ENCODE measurements around the gene CDK14.

The CDK14 gene

DNA sequence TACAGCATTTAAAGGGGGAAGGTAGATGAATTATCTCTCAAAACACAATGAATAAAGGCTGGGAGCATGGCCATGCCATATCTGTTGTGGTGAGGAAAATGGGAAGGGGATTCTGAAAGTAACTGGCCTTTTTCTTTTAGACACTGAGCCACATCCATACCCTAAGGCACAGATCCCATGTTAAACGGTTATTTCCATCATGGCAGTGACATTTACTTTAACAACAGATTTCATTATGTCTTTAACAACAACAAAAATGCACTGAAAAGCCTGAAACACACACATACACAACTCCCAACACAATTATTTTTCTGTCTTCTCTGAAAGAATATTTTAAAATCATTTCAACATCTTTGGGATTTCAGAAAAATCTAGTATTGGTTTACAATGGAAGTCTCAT, 492.0 kb downstream of the CDK14 start:
- H3K9ac ChIP-seq (ENCODE audit: low read depth, low read length) = no peak overlapping the region
- no peaks in the 10 kb centered on the region for H3K4me1 ChIP-seq (ENCODE audit: insufficient read depth, low read length)
- no peaks in the 10 kb centered on the region for H3K9me3 ChIP-seq (ENCODE audit: control insufficient read depth, insufficient read depth, low read length)
- no peaks in the 10 kb centered on the region for H3K36me3 ChIP-seq (ENCODE audit: insufficient read depth, low read length)

- no peak overlapping the region for H3K9ac ChIP-seq (ENCODE audit: low read depth, low read length)
- H3K9me3 ChIP-seq (ENCODE audit: control insufficient read depth, insufficient read depth, low read length) = no peaks in the 10 kb centered on the region
- no peaks in the 10 kb centered on the region for H3K36me3 ChIP-seq (ENCODE audit: insufficient read depth, low read length)
- H3K4me1 ChIP-seq (ENCODE audit: insufficient read depth, low read length) = no peaks in the 10 kb centered on the region
Measured at GRCh38 chr7:91088691-91089090, 492.6 kb downstream of the CDK14 start.

DNA sequence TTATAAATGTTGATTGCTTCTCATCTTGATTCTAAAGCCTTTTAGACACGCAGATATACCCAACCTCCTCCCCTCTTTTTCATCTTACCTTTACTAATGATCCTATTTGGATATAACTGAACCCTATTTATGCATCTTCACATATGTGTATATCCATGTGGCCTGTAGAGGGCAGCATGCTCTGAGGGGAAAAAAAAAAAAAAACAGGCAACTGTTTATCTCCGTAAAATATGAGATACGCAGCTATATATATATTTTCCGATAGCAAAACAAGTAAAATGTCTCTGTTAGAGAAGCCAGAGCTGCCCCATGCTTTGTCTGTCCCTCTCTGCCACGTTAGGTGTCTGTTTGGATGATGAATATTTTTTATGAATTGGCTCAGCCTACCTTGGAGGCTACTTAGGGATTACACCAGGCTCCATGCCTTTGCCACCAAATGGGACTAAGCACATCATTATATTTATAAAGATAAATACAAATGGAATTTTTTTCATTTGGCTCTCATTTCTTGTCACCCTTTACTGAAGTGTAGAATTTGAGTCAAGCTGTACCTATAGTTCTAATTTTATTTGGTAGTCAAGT, 493.4 kb downstream of the CDK14 start:
- no peaks in the 10 kb centered on the region for H3K9me3 ChIP-seq (ENCODE audit: control insufficient read depth, insufficient read depth, low read length)
- no peaks in the 10 kb centered on the region for H3K36me3 ChIP-seq (ENCODE audit: insufficient read depth, low read length)
- no peak overlapping the region for H3K9ac ChIP-seq (ENCODE audit: low read depth, low read length)
- no peaks in the 10 kb centered on the region for H3K4me1 ChIP-seq (ENCODE audit: insufficient read depth, low read length)

DNA sequence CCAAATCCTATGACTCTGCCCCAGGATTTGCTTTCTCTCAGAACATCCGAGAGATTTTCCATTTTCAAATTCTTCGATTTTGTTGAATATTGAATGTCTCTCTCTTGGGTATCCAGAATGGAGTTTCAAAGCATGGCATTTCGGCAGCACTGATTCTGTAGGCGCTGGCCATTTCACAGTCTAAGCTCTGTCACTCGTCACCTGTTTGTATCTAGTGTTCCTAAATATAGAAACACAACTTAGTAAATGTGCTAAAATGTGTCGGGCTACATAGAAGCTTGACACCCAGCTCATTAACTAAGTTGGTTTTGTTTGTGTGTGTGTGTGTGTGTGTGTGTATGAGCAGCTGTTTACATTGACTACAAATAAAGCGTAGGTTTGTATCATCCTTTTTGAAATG, 494.6 kb downstream of the CDK14 start:
- Histone ChIP-seq H3K4me1 (ENCODE audit: insufficient read depth, low read length) (no peaks in the 10 kb centered on the region), H3K9ac (ENCODE audit: low read depth, low read length) (no peak overlapping the region), H3K9me3 (ENCODE audit: control insufficient read depth, insufficient read depth, low read length) (no peaks in the 10 kb centered on the region), H3K36me3 (ENCODE audit: insufficient read depth, low read length) (no peaks in the 10 kb centered on the region)

DNA sequence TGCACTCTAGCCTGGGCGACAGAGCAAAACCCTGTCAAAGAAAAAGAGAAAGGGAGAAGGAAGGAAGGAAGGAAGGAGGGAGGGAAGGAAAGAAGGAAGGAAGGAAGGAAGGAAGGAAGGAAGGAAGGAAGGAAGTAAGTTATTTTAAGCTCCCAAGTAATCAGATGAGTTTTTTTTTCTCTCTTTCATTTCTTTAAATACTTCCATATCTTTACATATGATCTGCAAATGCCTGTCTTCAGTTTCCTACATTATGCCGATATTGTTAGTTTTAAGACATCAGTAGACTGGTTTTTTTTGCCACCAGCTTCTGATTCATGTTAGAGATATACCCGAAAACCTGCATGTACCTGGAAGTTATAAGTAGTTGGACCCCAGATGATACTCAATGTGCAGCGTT, 495.5 kb downstream of the CDK14 start:
- no peaks in the 10 kb centered on the region for H3K36me3 ChIP-seq (ENCODE audit: insufficient read depth, low read length)

DNA sequence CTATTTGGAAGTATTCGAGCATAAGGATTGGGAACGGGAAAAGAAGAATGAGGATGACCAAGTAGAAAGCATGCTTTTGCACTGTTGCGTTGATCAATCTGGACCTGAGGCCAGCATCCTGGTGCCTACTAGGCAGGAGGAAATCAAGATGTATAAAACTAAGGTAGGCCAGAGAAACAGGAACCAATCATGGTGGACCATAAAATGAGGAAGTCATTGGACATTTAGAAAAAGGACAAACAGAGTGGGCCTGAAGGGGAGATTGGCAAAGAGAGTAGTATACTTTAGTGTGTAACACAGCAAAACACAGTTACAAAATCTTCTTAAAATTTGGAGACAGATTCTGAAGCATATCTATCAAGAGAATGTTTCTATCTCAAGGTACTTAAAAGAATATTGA, 497.1 kb downstream of the CDK14 start:
- Histone ChIP-seq H3K36me3 (ENCODE audit: insufficient read depth, low read length) (no peaks in the 10 kb centered on the region), H3K9me3 (ENCODE audit: control insufficient read depth, insufficient read depth, low read length) (no peaks in the 10 kb centered on the region), H3K9ac (ENCODE audit: low read depth, low read length) (no peak overlapping the region), H3K4me1 (ENCODE audit: insufficient read depth, low read length) (no peaks in the 10 kb centered on the region)

More for the DNA sequence above, 495.5 kb downstream of the CDK14 start:
- H3K9ac ChIP-seq (ENCODE audit: low read depth, low read length) = no peak overlapping the region
- no peaks in the 10 kb centered on the region for H3K4me1 ChIP-seq (ENCODE audit: insufficient read depth, low read length)
- no peaks in the 10 kb centered on the region for H3K9me3 ChIP-seq (ENCODE audit: control insufficient read depth, insufficient read depth, low read length)

DNA sequence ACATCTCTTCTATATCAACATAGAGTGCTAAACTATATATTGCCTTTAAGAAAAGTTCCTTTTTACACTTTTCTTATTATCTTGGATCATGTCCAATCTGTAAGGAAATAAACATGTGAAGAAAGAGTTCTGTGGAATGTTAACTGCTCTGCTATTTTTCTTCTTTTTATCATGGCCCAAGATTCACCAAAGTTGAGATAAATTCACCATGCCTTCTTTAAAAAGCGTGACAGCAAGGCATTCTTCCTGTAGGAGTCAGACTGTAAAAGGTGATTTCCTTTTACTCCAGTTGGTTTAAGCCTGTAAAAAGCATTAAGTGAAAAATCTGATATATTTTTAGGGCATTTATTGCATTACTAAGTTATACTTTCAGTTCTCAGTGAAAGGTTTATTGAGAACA, 502.4 kb downstream of the CDK14 start:
- no peaks in the 10 kb centered on the region for H3K4me1 ChIP-seq (ENCODE audit: insufficient read depth, low read length)
- H3K9me3 ChIP-seq (ENCODE audit: control insufficient read depth, insufficient read depth, low read length) = no peaks in the 10 kb centered on the region
- no peak overlapping the region for H3K9ac ChIP-seq (ENCODE audit: low read depth, low read length)
- no peaks in the 10 kb centered on the region for H3K36me3 ChIP-seq (ENCODE audit: insufficient read depth, low read length)

DNA sequence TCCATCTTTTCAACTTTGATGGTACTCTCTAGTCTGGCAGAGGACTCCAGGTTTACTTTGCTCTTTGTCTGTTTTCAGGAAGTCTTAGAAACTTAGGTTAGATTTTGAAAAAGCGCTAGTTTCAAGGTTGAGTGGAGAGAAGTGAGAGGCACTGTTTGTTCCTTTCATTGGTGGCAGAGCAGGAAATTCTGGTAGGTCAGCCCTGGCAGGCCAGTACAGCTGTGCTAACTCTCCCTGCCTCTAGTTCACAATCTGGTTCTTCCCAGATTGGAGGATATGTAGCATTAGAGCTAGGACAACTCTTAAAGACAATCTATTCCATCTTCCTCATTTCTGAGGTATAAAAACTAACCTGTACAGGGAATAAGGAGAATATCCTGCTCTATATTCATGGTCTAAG, 507.2 kb downstream of the CDK14 start:
- peaks cover 4% of the 10 kb centered on the region; the same call in 1 of the 2 replicates for H3K36me3 ChIP-seq (ENCODE audit: insufficient read depth, low read length)
- H3K9ac ChIP-seq (ENCODE audit: low read depth, low read length) = no peak overlapping the region
- no peaks in the 10 kb centered on the region for H3K9me3 ChIP-seq (ENCODE audit: control insufficient read depth, insufficient read depth, low read length)
- no peaks in the 10 kb centered on the region for H3K4me1 ChIP-seq (ENCODE audit: insufficient read depth, low read length)

GRCh38 chr7:91107460-91107859, 511.3 kb downstream of the CDK14 start:
- H3K9ac ChIP-seq (ENCODE audit: low read depth, low read length) = no peak overlapping the region
- no peaks in the 10 kb centered on the region for H3K9me3 ChIP-seq (ENCODE audit: control insufficient read depth, insufficient read depth, low read length)
- no peaks in the 10 kb centered on the region for H3K4me1 ChIP-seq (ENCODE audit: insufficient read depth, low read length)
- H3K36me3 ChIP-seq (ENCODE audit: insufficient read depth, low read length) = peaks cover 4% of the 10 kb centered on the region; the same call in 1 of the 2 replicates

DNA sequence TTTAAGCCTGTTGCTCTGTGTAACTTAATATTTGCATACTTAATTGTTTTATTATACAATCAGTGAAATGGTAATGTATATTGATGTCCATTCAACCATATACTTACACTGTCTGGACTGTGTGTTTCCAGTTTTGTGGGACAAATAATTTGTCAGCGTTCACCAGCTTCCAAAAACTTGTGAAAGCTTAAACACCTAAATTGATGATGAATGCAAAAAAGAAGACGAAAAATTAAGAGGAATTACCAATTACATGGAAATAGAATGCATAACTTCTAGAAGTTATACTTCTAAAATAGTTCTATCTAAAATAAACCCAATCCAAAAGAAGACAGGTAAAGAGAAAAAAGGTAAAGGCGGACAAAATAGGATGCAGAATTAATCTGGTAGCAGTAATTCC, 513.1 kb downstream of the CDK14 start:
- H3K36me3 ChIP-seq (ENCODE audit: insufficient read depth, low read length) = peaks cover 4% of the 10 kb centered on the region; the same call in 1 of the 2 replicates
- H3K4me1 ChIP-seq (ENCODE audit: insufficient read depth, low read length) = no peaks in the 10 kb centered on the region
- no peaks in the 10 kb centered on the region for H3K9me3 ChIP-seq (ENCODE audit: control insufficient read depth, insufficient read depth, low read length)
- H3K9ac ChIP-seq (ENCODE audit: low read depth, low read length) = no peak overlapping the region

DNA sequence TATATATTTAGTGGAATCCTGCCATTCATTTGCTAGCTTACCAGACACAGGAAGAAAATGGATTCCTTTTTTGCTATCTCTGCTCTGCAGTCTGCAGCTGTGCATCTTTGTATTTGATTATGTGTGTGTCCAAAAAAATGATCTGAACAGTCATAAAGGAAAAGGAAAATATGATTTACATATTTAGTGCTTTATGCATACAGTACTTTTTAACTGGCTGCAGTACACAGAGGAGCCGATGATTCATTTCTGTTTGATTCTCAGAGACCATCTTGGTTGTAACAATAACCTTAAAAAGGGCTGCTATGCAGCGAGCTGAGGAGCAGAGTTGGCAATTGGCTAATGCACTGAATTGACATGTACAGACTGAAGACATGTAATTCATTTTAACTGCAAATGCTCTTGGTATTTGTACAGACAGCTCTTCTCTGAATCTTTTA, 516.8 kb downstream of the CDK14 start:
- H3K9ac ChIP-seq (ENCODE audit: low read depth, low read length) = no peak overlapping the region
- no peaks in the 10 kb centered on the region for H3K4me1 ChIP-seq (ENCODE audit: insufficient read depth, low read length)
- no peaks in the 10 kb centered on the region for H3K36me3 ChIP-seq (ENCODE audit: insufficient read depth, low read length)
- H3K9me3 ChIP-seq (ENCODE audit: control insufficient read depth, insufficient read depth, low read length) = no peaks in the 10 kb centered on the region

- no peaks in the 10 kb centered on the region for H3K36me3 ChIP-seq (ENCODE audit: insufficient read depth, low read length)
- H3K9ac ChIP-seq (ENCODE audit: low read depth, low read length) = no peak overlapping the region
- H3K9me3 ChIP-seq (ENCODE audit: control insufficient read depth, insufficient read depth, low read length) = no peaks in the 10 kb centered on the region
- H3K4me1 ChIP-seq (ENCODE audit: insufficient read depth, low read length) = no peaks in the 10 kb centered on the region
Measured at GRCh38 chr7:91114232-91114631, 518.1 kb downstream of the CDK14 start.

GRCh38 chr7:91126762-91127161, 530.6 kb downstream of the CDK14 start:
- peaks cover 4% of the 10 kb centered on the region; the same call in 1 of the 2 replicates for H3K4me1 ChIP-seq (ENCODE audit: insufficient read depth, low read length)
- no peaks in the 10 kb centered on the region for H3K9me3 ChIP-seq (ENCODE audit: control insufficient read depth, insufficient read depth, low read length)
- H3K36me3 ChIP-seq (ENCODE audit: insufficient read depth, low read length) = no peaks in the 10 kb centered on the region
- H3K9ac ChIP-seq (ENCODE audit: low read depth, low read length) = no peak overlapping the region

GRCh38 chr7:91127325-91127724, 531.2 kb downstream of the CDK14 start:
- Histone ChIP-seq H3K9ac (ENCODE audit: low read depth, low read length) (no peak overlapping the region), H3K4me1 (ENCODE audit: insufficient read depth, low read length) (peaks cover 4% of the 10 kb centered on the region; the same call in 1 of the 2 replicates), H3K36me3 (ENCODE audit: insufficient read depth, low read length) (no peaks in the 10 kb centered on the region), H3K9me3 (ENCODE audit: control insufficient read depth, insufficient read depth, low read length) (no peaks in the 10 kb centered on the region)

- Histone ChIP-seq H3K9me3 (ENCODE audit: control insufficient read depth, insufficient read depth, low read length) (no peaks in the 10 kb centered on the region), H3K36me3 (ENCODE audit: insufficient read depth, low read length) (no peaks in the 10 kb centered on the region), H3K9ac (ENCODE audit: low read depth, low read length) (no peak overlapping the region), H3K4me1 (ENCODE audit: insufficient read depth, low read length) (peaks cover 4% of the 10 kb centered on the region; the same call in 1 of the 2 replicates)
Measured at GRCh38 chr7:91127959-91128358, 531.8 kb downstream of the CDK14 start.

Measured in ES-I3 (cell line).